ENCODE data around the gene RAB30.

DNA sequence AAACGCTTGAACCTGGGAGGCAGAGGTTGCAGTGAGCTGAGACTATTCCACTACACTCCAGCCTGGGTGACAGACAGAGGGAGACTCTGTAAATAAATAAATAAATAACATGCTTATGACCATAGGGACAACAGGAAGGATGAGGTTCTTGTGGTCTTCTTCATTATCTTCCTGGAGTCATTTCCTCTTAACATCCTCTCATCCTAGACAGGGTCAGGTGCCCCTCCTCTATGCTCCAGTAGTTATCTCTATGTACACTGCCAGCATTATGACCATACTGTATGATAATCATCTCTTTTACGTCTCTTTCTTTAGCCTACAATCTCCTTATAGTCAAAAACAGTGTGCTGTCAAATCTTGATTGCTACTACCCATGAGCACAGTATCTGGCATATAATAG, 17.7 kb downstream of the RAB30 start:
- TF ChIP-seq, protein P1, sequence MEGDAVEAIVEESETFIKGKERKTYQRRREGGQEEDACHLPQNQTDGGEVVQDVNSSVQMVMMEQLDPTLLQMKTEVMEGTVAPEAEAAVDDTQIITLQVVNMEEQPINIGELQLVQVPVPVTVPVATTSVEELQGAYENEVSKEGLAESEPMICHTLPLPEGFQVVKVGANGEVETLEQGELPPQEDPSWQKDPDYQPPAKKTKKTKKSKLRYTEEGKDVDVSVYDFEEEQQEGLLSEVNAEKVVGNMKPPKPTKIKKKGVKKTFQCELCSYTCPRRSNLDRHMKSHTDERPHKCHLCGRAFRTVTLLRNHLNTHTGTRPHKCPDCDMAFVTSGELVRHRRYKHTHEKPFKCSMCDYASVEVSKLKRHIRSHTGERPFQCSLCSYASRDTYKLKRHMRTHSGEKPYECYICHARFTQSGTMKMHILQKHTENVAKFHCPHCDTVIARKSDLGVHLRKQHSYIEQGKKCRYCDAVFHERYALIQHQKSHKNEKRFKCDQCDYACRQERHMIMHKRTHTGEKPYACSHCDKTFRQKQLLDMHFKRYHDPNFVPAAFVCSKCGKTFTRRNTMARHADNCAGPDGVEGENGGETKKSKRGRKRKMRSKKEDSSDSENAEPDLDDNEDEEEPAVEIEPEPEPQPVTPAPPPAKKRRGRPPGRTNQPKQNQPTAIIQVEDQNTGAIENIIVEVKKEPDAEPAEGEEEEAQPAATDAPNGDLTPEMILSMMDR (IDR thresholded peaks at IDR 0.05), result no peak
- TF ChIP-seq POLR2A (IDR thresholded peaks at IDR 0.05), result no peak
